Natural killer cell treated with Interleukin-12 subunit alpha and Interleukin-12 subunit beta and Interleukin-15 and Interleukin-18, amount 100 ng/mL, for 72 hours (primary cell): Measurements from ENCODE around the gene RPS26. TPM values are rescaled to one million over a fixed set of nuclear protein-coding genes. Genes with fewer than 3 reads are reported as not detected.

ENCODE experiments used
- total RNA-seq, 2 donors: library from RNA; stranded (reverse); gene quantifications; one replicate each; pipeline ENCODE4 v1.2.3, GENCODE V29; 2022

RPS26 gene
- total RNA-seq, 2 donors from 2014 or later, result 24.6 to 48.3 TPM

Other genes with a start within 250 kb of the RPS26 start
- 10 to 100 TPM; 68.0 to 74.9 TPM for gene SARNP, start 224.2 kb upstream of the RPS26 start, total RNA-seq
- gene ORMDL2, start 223.9 kb upstream of the RPS26 start, total RNA-seq, result 10 to 100 TPM; 36.9 to 56.7 TPM
- gene DNAJC14, start 212.3 kb upstream of the RPS26 start, total RNA-seq, result 10 to 100 TPM; 38.8 to 40.0 TPM
- under 1 TPM in 1 of 2 donors, not detected in 1; 0.24 TPM for gene MMP19, start 199.0 kb upstream of the RPS26 start, total RNA-seq
- 10 to 100 TPM; 31.6 to 34.0 TPM for gene PYM1, start 114.0 kb upstream of the RPS26 start, total RNA-seq
- 100 to 1,000 TPM in 1 of 2 donors, 10 to 100 TPM in 1; 81.9 to 168 TPM for gene DGKA, start 110.8 kb upstream of the RPS26 start, total RNA-seq
- gene PMEL, start 75.9 kb upstream of the RPS26 start, total RNA-seq, result under 1 TPM in 1 of 2 donors, not detected in 1; 0.40 TPM
- gene CDK2, start 75.1 kb upstream of the RPS26 start, total RNA-seq, result 100 to 1,000 TPM in 1 of 2 donors, 10 to 100 TPM in 1; 72.3 to 178 TPM
- 10 to 100 TPM; 39.2 to 68.1 TPM for gene RAB5B, start 67.8 kb upstream of the RPS26 start, total RNA-seq
- 10 to 100 TPM; 12.2 to 17.6 TPM for gene SUOX, start 44.6 kb upstream of the RPS26 start, total RNA-seq
- 10 to 100 TPM; 11.7 to 12.0 TPM for gene IKZF4, start 20.9 kb upstream of the RPS26 start, total RNA-seq
- gene ERBB3, start 38.2 kb downstream of the RPS26 start, total RNA-seq, result not detected
- gene PA2G4, start 62.6 kb downstream of the RPS26 start, total RNA-seq, result 100 to 1,000 TPM; 233 to 318 TPM
- gene RPL41, start 74.7 kb downstream of the RPS26 start, total RNA-seq, result 1,000 to 10,000 TPM; 2,363 to 2,700 TPM
- 10 to 100 TPM; 11.4 to 14.9 TPM for gene ZC3H10, start 76.3 kb downstream of the RPS26 start, total RNA-seq
- 100 to 1,000 TPM in 1 of 2 donors, 10 to 100 TPM in 1; 89.3 to 120 TPM for gene ESYT1, start 86.3 kb downstream of the RPS26 start, total RNA-seq
- gene MYL6B, start 110.7 kb downstream of the RPS26 start, total RNA-seq, result 10 to 100 TPM; 32.0 to 65.5 TPM
- gene MYL6, start 116.4 kb downstream of the RPS26 start, total RNA-seq, result 1,000 to 10,000 TPM; 1,441 to 1,555 TPM
- gene SMARCC2, start 147.6 kb downstream of the RPS26 start, total RNA-seq, result 100 to 1,000 TPM; 102 to 166 TPM
- 10 to 100 TPM; 34.1 to 48.8 TPM for gene RNF41, start 180.0 kb downstream of the RPS26 start, total RNA-seq
- 10 to 100 TPM; 66.3 to 81.6 TPM for gene NABP2, start 182.4 kb downstream of the RPS26 start, total RNA-seq
- gene SLC39A5, start 188.1 kb downstream of the RPS26 start, total RNA-seq, result 1 to 10 TPM in 1 of 2 donors, under 1 TPM in 1; 0.50 to 1.4 TPM
- gene ANKRD52, start 216.5 kb downstream of the RPS26 start, total RNA-seq, result 10 to 100 TPM; 59.3 to 99.3 TPM
- gene COQ10A, start 225.0 kb downstream of the RPS26 start, total RNA-seq, result 10 to 100 TPM; 15.4 to 26.1 TPM